HG03342 (cell line): ENCODE measurements around the gene SLC1A5.

Experiments used
- ATAC-seq: cut with Tn5 transposase; IDR thresholded peaks from one replicate; pipeline ENCODE4 v1.9.1; 2021; ENCODE audit warnings: mild to moderate bottlenecking, moderate library complexity; ENCODE audit not compliant: unreplicated experiment

The SLC1A5 gene

DNA sequence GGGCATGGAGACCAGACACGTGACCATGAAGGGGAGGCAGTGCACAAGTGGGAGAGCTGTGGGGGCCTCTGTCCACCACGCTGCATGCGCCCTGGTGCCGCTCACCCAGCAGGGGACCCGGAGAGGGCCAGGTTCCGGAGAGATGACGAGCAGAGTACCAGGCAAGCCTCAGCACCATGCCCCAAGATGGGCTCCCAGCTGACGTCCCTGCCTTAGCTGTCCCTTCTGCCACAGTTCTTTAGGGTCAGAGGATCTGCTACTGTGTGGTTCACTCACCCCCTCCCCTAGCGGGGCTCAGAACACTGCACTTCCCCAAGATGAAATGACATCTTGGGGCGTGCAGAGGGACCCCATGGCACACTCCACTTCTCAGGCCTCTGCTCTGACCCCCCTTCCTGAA is 61.8 kb downstream of the SLC1A5 start:
- ATAC-seq = no peak

DNA sequence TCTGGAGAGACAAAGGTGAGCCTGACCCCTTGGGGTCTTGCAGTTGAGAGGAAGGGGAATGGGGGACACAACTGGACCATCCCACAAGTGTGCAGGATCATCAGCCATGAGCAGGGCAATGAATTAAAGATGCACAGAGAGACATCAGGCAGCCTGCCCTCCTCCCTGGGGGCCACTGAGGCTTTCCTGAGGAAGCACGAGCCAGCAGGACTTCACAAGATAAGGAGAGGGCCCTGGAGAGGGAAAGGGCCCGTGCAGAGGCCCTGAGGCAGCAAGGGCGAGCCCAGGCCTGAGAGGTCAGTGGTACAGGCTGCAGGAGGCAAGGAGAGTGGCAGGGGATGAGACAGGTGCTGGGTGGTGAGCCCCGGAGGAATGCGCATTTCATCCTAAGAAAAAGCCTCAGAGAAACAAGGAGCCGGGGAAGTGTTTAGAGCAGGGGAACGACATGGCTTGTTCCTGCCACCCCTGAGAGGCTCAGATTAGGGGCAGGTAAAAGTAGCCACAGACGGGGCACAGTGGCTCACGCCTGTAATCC is 62.5 kb downstream of the SLC1A5 start:
- ATAC-seq = no peak

DNA sequence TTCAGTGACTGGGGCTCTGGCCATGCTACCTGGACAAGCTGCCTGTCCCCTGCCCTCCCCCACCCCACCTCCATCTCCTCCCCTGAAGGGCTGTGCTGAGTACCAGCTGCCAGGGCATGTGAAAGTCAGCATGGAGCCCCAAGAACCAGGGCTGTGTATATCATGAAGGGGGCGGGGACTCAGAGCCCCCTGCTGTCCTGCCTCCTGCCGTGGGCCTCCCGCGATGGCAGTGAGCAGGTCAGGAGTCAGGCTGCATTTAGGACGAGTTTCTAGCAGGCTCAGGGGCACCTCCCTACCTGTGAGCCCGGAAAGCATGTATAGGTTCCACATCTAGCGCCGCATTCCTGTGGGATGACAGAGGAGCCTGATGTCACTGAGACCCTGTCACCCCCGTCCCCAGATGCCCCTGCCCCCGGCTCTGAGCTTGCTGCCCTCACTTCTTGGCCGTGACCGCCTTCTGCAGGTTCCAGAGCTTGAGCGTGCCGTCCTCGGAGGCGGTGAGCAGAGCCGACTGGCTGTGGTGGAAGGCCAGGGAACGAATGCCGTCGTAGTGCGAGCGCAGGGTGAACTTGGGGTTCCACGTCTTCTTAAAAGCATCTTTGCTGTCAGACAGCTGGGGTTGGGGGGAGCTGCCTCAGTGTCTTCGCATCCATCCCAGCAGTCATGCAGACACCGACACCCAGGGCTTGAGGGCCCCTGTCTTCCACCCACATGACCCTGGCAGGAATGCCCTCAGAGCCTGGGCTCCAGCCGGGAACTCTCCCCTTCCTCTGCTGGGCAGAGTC is 63.2 kb downstream of the SLC1A5 start:
- no peak for ATAC-seq
